GM23248 (cell line): ENCODE measurements around the gene ZNF750. TPM values are rescaled to one million over a fixed set of nuclear protein-coding genes. Genes with fewer than 3 reads are reported as not detected.

ENCODE experiments used
- DNase-seq: peaks from one replicate; pipeline ENCODE4 v3.0.0-alpha.2; 2015
- H2AFZ ChIP-seq: fragments of 200-600 bp; sonication (generic); 2 replicates; pipeline ENCODE4 v1.6.1; 2016; ENCODE audit warnings: antibody characterized with exemption
- H3F3A ChIP-seq: fragments of 200-600 bp; sonication (generic); 2 replicates; pipeline ENCODE4 v1.6.1; 2016; ENCODE audit warnings: mild to moderate bottlenecking, antibody characterized with exemption, mixed run types; ENCODE audit not compliant: insufficient read depth
- H3K27ac ChIP-seq: fragments of 200-600 bp; sonication (generic); 2 replicates; pipeline ENCODE4 v1.5.1; 2016; ENCODE audit warnings: mild to moderate bottlenecking
- H3K27me3 ChIP-seq: fragments of 200-600 bp; sonication (generic); replicated peaks from 2 replicates; pipeline ENCODE4 v1.6.1; 2016; ENCODE audit warnings: mild to moderate bottlenecking; ENCODE audit not compliant: insufficient read depth
- H3K36me3 ChIP-seq: fragments of 200-600 bp; sonication (generic); 2 replicates; pipeline ENCODE4 v1.6.1; 2016; ENCODE audit warnings: low read depth, mild to moderate bottlenecking
- H3K4me1 ChIP-seq: fragments of 200-600 bp; sonication (generic); 2 replicates; pipeline ENCODE4 v1.6.1; 2016; ENCODE audit warnings: mild to moderate bottlenecking; ENCODE audit not compliant: insufficient read depth
- H3K4me2 ChIP-seq: fragments of 200-600 bp; sonication (generic); one replicate; pipeline ENCODE4 v1.6.1; 2016; ENCODE audit warnings: mild to moderate bottlenecking; ENCODE audit not compliant: unreplicated experiment
- H3K4me3 ChIP-seq: fragments of 200-600 bp; sonication (generic); 2 replicates; pipeline ENCODE4 v1.5.1; 2016; ENCODE audit warnings: mild to moderate bottlenecking
- H3K79me2 ChIP-seq: fragments of 200-600 bp; sonication (generic); 2 replicates; pipeline ENCODE4 v1.6.1; 2016; ENCODE audit warnings: mild to moderate bottlenecking; ENCODE audit not compliant: insufficient read depth
- H3K9ac ChIP-seq: fragments of 200-600 bp; sonication (generic); 2 replicates; pipeline ENCODE4 v1.6.1; 2016; ENCODE audit warnings: mild to moderate bottlenecking
- H3K9me2 ChIP-seq: fragments of 200-600 bp; sonication (generic); 2 replicates; pipeline ENCODE4 v1.6.1; 2016; ENCODE audit warnings: mixed run types, mild to moderate bottlenecking, moderate library complexity; ENCODE audit not compliant: insufficient read depth
- H3K9me3 ChIP-seq: fragments of 200-600 bp; sonication (generic); one replicate; pipeline ENCODE4 v1.6.1; 2017; ENCODE audit warnings: low read depth
- H4K20me1 ChIP-seq: fragments of 200-600 bp; sonication (generic); 2 replicates; pipeline ENCODE4 v1.6.0; 2016; ENCODE audit not compliant: insufficient read depth
- EZH2 ChIP-seq: fragments of 200-600 bp; sonication (generic); IDR thresholded peaks from 2 replicates; pipeline ENCODE4 v1.6.1; 2018; ENCODE audit warnings: antibody characterized with exemption, mild to moderate bottlenecking; ENCODE audit not compliant: insufficient read depth, poor library complexity, severe bottlenecking
- EZH2phosphoT487 ChIP-seq: fragments of 200-600 bp; sonication (generic); IDR thresholded peaks from 2 replicates; pipeline ENCODE4 v1.6.1; 2018; ENCODE audit warnings: antibody characterized with exemption, moderate library complexity, mild to moderate bottlenecking, low read depth; ENCODE audit not compliant: insufficient read depth
- WGBS, 2 experiments: methylation state at CpG; one replicate each; pipeline ENCODE4 v1.1.6; 2015 to 2017; ENCODE audit warnings: low lambda C conversion rate in 2 of 2, low coverage in 1 of 2; ENCODE audit errors: missing lambda C conversion rate in 2 of 2; 5-methylcytosine and 5-hydroxymethylcytosine counted together
- in situ Hi-C: fragments of 300-500 bp; cut with MboI; formaldehyde crosslinking; loops from 2 replicates; pipeline ENCODE4 v1.15.0; 2020
- polyA plus RNA-seq: library from polyadenylated mRNA; unstranded; fragments of >200 nt; fragmentation: Nextera tagmentation; extraction: Ambion mirVana; gene quantifications from 2 replicates; pipeline ENCODE4 v1.2.1, GENCODE V29; 2016
- total RNA-seq: library from RNA; depleted of rRNA; stranded (reverse); fragments of >200 nt; shearing (Covaris generic); gene quantifications from 2 replicates; pipeline ENCODE4 v1.2.3, GENCODE V29; 2014

ZNF750 gene
- total and polyA plus RNA-seq, 2 experiments from 2014 or later: 0.11 TPM; not detected in 1

DNA sequence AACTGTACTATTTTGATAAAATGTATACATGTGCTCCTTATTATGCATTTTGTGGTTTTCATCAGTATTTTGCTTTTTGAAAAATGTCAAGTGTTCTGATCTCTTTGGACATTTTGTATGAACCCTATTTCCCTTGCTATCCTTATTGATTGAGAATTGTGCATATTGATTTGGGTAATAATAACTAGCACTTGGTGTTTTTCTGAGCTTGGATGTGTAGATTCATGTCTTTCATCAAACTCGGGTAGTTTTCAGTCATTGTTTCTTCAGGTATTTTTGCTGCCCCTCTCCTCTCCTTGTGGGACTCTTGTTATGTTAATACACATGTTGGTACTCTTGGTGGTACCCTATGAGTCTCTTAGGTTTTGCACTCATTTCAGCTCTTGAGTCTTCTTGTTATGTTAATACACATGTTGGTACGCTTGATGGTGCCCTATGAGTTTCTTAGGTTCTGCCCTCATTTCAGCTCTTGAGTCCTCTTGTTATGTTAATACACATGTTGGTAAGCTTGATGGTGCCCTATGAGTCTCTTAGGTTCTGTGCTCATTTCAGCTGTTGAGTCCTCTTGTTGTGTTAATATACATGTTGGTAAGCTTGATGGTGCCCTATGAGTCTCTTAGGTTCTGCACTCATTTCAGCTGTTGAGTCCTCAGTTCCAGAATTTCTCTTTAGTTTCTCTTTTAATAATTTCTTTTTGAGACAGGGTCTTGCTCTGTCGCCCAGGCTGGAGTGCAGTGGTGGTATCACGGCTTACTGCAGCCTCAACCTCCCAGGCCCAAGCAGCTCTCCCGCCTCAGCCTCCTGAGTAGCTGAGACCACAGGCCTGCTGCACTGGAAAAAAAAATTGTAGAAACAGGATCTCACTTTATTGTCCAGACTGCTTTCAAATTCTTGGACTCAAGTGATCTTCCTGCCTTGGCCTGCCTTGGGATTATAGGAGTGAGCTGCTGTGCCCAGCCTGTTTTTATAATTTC lies 19.3 kb downstream of the ZNF750 start:
- no peak for TF ChIP-seq EZH2phosphoT487
- H3K27me3 ChIP-seq: no peaks in the 10 kb centered on the region
- H3K79me2 ChIP-seq: no peaks in the 10 kb centered on the region
- no peaks in the 10 kb centered on the region for H3K4me1 ChIP-seq
- peaks cover 10% of the 10 kb centered on the region for H3K36me3 ChIP-seq
- in situ Hi-C loops: no loop called here
- WGBS, 2 experiments: 97 to 98% methylated on average over 5 of the region's 5 CpGs
- H3K9me3 ChIP-seq: no peaks in the 10 kb centered on the region
- no peaks in the 10 kb centered on the region for H4K20me1 ChIP-seq
- H3K4me3 ChIP-seq: no peak overlapping the region
- H3K4me2 ChIP-seq: no peak overlapping the region
- DNase-seq: peak; percentile 15
- no peaks in the 10 kb centered on the region for H3K9me2 ChIP-seq
- no peak overlapping the region for H3K27ac ChIP-seq
- no peak overlapping the region for H3K9ac ChIP-seq
- H2AFZ ChIP-seq: no peak overlapping the region
- no peaks in the 10 kb centered on the region for H3F3A ChIP-seq

DNA sequence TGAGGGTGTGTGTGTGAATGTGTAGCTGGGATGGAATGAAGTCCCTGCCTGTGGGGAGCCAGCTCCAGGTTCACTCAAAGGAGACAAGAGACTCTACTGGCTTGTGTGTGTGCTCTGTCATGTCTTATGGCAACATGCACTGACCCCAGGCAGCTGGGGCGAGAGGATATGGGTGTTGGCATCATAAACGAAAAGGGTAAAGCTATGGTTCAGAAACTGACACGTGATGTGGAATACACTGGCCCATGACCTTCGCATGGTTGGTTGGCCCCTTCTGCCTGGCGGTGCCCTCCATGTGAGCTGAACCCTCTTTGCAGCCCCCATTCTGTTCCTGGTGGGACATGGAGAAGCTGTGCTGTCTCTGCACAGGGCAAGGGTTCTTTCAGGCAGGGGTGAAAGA lies 21.9 kb downstream of the ZNF750 start:
- Histone ChIP-seq H3K4me1 (no peaks in the 10 kb centered on the region), H3K79me2 (no peaks in the 10 kb centered on the region), H3K9me3 (no peaks in the 10 kb centered on the region), H3F3A (no peaks in the 10 kb centered on the region), H3K9me2 (no peaks in the 10 kb centered on the region), H3K4me2 (no peak overlapping the region), H2AFZ (no peak overlapping the region), H3K27me3 (no peaks in the 10 kb centered on the region), H4K20me1 (no peaks in the 10 kb centered on the region), H3K36me3 (peaks cover 10% of the 10 kb centered on the region), H3K4me3 (no peak overlapping the region), H3K27ac (no peak overlapping the region), H3K9ac (no peak overlapping the region)
- in situ Hi-C loops: no loop called here
- no peak for TF ChIP-seq EZH2
- TF ChIP-seq EZH2phosphoT487: no peak
- WGBS, 2 experiments: 97 to 100% methylated on average over 5 of the region's 5 CpGs
- DNase-seq: peak; percentile 9

DNA sequence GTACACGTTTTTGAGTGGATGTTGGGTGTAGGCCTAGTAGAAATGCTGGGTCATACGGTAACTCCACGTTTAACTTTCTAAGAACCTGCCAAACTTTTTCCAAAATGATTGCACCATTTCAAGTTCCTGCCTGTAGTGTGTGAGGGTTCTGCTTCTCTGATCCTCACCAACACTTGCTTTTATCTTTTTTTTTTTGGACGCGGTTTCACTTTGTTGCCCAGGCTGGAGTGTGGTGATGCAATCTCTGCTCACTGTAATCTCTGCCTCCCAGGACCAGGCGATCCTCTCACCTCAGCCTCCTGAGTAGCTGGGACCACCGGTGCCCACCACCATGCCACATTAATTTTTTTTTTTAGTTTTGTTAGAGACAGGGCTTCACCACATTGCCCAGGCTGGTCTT lies 23.5 kb downstream of the ZNF750 start:
- no peak overlapping the region for H3K9ac ChIP-seq
- no peaks in the 10 kb centered on the region for H3K4me1 ChIP-seq
- DNase-seq: no peak
- H3K79me2 ChIP-seq: no peaks in the 10 kb centered on the region
- H3K36me3 ChIP-seq: peaks cover 10% of the 10 kb centered on the region
- no peak overlapping the region for H2AFZ ChIP-seq
- no peak overlapping the region for H3K4me2 ChIP-seq
- no peak overlapping the region for H3K27ac ChIP-seq
- H3F3A ChIP-seq: no peaks in the 10 kb centered on the region
- no peaks in the 10 kb centered on the region for H3K27me3 ChIP-seq
- in situ Hi-C loops: no loop called here
- no peaks in the 10 kb centered on the region for H4K20me1 ChIP-seq
- H3K9me2 ChIP-seq: no peaks in the 10 kb centered on the region
- TF ChIP-seq EZH2phosphoT487 (no peak), EZH2 (no peak)
- H3K9me3 ChIP-seq: no peaks in the 10 kb centered on the region
- 66 to 81% methylated on average over 6 to 7 of the region's 7 CpGs for WGBS, 2 experiments
- no peak overlapping the region for H3K4me3 ChIP-seq

DNA sequence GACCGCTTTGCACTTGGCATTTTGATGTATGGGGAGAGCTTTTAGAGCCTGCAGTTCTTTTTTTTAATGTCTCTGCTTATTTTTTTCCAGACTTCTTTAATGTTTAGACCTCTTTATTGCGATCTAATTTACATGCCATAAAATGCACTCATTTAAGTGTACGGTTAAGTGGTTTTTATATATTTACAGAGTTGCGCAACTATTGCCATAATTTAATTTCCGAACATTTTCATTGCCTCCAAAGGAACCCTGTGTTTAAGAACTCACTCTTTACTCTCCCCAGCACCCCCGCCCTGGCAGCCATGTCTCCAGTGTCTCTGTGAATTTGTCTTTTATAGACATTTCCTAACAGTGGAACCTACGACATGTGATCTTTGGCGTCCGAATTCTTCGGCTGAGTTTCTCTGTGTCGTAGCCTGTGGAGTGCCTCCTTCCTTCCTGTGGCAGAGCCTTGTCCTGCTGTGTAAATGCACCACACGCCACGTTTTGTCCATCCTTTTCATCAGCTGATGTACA lies 24.0 kb downstream of the ZNF750 start:
- Histone ChIP-seq H3K9me2 (no peaks in the 10 kb centered on the region), H3K36me3 (peaks cover 9% of the 10 kb centered on the region), H3K9ac (no peak overlapping the region), H3K4me3 (no peak overlapping the region), H2AFZ (no peak overlapping the region), H3K4me1 (no peaks in the 10 kb centered on the region), H4K20me1 (no peaks in the 10 kb centered on the region), H3K27ac (no peak overlapping the region), H3K4me2 (no peak overlapping the region), H3F3A (no peaks in the 10 kb centered on the region), H3K9me3 (no peaks in the 10 kb centered on the region), H3K27me3 (no peaks in the 10 kb centered on the region), H3K79me2 (no peaks in the 10 kb centered on the region)
- in situ Hi-C loops: no loop called here
- no peak for DNase-seq
- TF ChIP-seq EZH2: no peak
- TF ChIP-seq EZH2phosphoT487: no peak
- 84 to 87% methylated on average over 13 of the region's 13 CpGs for WGBS, 2 experiments
